ENCODE measurements around the gene MAIP1.

DNA sequence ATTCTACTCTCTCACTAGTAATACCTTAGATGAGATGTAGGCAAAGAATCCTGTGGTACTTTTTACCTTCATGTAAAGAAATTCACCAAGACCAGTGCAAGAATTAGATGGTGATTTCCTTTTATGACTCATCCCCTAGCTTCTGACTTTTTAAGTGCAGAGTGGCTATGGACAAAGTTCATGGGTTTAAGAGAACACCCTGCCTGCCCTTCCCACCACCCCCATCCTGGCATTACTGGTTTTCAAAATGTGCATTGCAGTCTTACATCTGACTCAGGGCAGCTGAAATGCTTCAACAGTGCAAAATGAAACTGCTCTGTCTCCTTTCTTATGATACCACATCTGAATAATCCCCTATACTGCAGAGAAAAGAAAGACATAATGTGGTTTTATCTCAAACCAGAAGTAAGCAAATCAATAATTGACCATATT, 22.6 kb downstream of the MAIP1 start:
- TF ChIP-seq CTCF (conservative IDR thresholded peaks at IDR 0.05; ENCODE audit: low read depth, low read length) (no peak), EZH2 (IDR thresholded peaks at IDR 0.05; ENCODE audit: borderline replicate concordance, low read depth, low read length, poor library complexity, severe bottlenecking) (no peak)
